ENCODE results near the gene DOK6. TPM values are rescaled to one million over a fixed set of nuclear protein-coding genes. Genes with fewer than 3 reads are reported as not detected.

Gene DOK6
- total and polyA plus RNA-seq, 9 of the 15 experiments (the other 6 are each of a cell fraction or from before 2014, with no cell fraction given) = not detected

DNA sequence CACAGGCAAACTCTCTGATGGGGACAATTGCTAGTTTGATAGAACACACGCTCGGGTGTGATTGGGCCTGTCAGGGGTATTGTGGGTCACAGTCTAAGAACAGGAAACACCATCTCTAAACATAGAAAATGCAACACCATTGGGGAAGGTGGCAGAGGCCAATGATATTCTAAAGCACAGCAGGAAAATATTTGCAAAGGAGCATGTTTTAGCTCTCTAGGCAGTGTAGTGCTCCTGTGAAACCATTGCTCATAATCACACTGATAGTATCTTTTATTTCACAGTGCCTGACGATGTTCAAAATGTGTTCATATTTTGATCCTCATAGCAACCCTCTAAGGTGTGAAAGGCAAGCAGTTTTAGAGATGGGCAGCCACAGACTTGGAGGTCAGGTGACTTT, 322.7 kb downstream of the DOK6 start:
- in situ Hi-C loops (cut with MboI) (no loop called here), intact Hi-C loops (cut with micrococcal nuclease) (no loop called here)
- H3K36me3 ChIP-seq (ENCODE audit: control insufficient read depth, insufficient read depth, low read length) = no peaks in the 10 kb centered on the region
- 0% methylated on average over 1 of the region's 3 CpGs for WGBS (ENCODE audit: insufficient coverage, low coverage, missing lambda C conversion rate)
- CTCF ChIA-PET (ENCODE audit: low intra/inter-chr PET ratio) = no interaction called here
- H3K79me2 ChIP-seq (ENCODE audit: control insufficient read depth, insufficient read depth, low read length) = no peaks in the 10 kb centered on the region
- H3K9me1 ChIP-seq (ENCODE audit: control insufficient read depth, insufficient read depth, low read length) = no peaks in the 10 kb centered on the region
- H3K4me1 ChIP-seq (replicated peaks in 1 of 2; ENCODE audit: control insufficient read depth in 2 of 2, insufficient read depth in 2 of 2, low read length in 2 of 2) = no peaks in the 10 kb centered on the region
- H3K9ac ChIP-seq (ENCODE audit: insufficient read depth in 1 of 2, low read depth in 2 of 2, low read length in 2 of 2) = no peak overlapping the region
- no peak overlapping the region for H3K4me3 ChIP-seq
- H3K27me3 ChIP-seq (ENCODE audit: control insufficient read depth in 2 of 2, insufficient read depth in 2 of 2, low read length in 2 of 2) = no peaks in the 10 kb centered on the region
- H3K4me2 ChIP-seq (ENCODE audit: insufficient read depth, low read length) = no peak overlapping the region
- no TSS peak for BruUV-seq (replicated peaks)
- TF ChIP-seq ZNF507 (tag; conservative IDR thresholded peaks at IDR 0.05) = no peak
- H3K27ac ChIP-seq (ENCODE audit: extremely low read depth, low read depth, low read length) = no peak overlapping the region
- H3K9me3 ChIP-seq (replicated peaks; ENCODE audit: control insufficient read depth, insufficient read depth, low read depth, low read length) = no peaks in the 10 kb centered on the region
- H4K20me1 ChIP-seq (replicated peaks; ENCODE audit: control insufficient read depth, insufficient read depth, low read length) = no peaks in the 10 kb centered on the region
- POLR2A ChIA-PET = no interaction called here
- no peak for FAIRE-seq
- ATAC-seq = no peak
- no peak for DNase-seq (ENCODE audit: extremely low read depth in 1 of 4, low spot score in 3 of 4)
- H2AFZ ChIP-seq (ENCODE audit: low read depth, low read length) = no peak overlapping the region

DNA sequence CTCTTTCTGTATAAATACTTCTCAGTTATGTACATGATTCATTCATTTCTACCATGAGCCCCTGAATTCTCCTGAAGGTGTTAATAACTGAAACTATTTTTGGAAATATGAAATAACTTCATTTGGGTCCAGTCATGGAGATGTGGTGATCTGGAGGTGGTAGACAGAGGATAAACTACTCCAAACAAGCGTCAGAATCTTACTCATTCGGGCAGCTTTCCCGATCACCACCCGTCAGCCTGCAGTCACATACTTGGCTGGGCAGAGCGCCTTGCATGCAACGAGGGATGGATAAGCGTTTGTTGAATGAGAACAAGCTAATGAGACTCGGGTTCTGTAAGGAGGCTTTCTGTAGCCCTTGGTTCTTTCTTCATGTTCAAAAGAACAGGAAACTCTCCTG, 324.3 kb downstream of the DOK6 start:
- no peaks in the 10 kb centered on the region for H3K36me3 ChIP-seq (ENCODE audit: control insufficient read depth, insufficient read depth, low read length)
- no peaks in the 10 kb centered on the region for H3K27me3 ChIP-seq (ENCODE audit: control insufficient read depth in 2 of 2, insufficient read depth in 2 of 2, low read length in 2 of 2)
- in situ Hi-C loops (cut with MboI) = no loop called here
- no peak overlapping the region for H3K4me3 ChIP-seq
- no peak for FAIRE-seq
- no peaks in the 10 kb centered on the region for H3K9me1 ChIP-seq (ENCODE audit: control insufficient read depth, insufficient read depth, low read length)
- no peak overlapping the region for H2AFZ ChIP-seq (ENCODE audit: low read depth, low read length)
- no peaks in the 10 kb centered on the region for H4K20me1 ChIP-seq (replicated peaks; ENCODE audit: control insufficient read depth, insufficient read depth, low read length)
- H3K9me3 ChIP-seq (replicated peaks; ENCODE audit: control insufficient read depth, insufficient read depth, low read depth, low read length) = no peaks in the 10 kb centered on the region
- DNase-seq (ENCODE audit: extremely low read depth in 1 of 4, low spot score in 3 of 4) = no peak
- H3K9ac ChIP-seq (ENCODE audit: insufficient read depth in 1 of 2, low read depth in 2 of 2, low read length in 2 of 2) = no peak overlapping the region
- no peak overlapping the region for H3K4me2 ChIP-seq (ENCODE audit: insufficient read depth, low read length)
- H3K27ac ChIP-seq (ENCODE audit: extremely low read depth, low read depth, low read length) = no peak overlapping the region
- H3K4me1 ChIP-seq (replicated peaks in 1 of 2; ENCODE audit: control insufficient read depth in 2 of 2, insufficient read depth in 2 of 2, low read length in 2 of 2) = no peaks in the 10 kb centered on the region
- intact Hi-C loops (cut with micrococcal nuclease) = no loop called here
- CTCF ChIA-PET (ENCODE audit: low intra/inter-chr PET ratio) = no interaction called here
- POLR2A ChIA-PET = no interaction called here
- TF ChIP-seq, protein P1, sequence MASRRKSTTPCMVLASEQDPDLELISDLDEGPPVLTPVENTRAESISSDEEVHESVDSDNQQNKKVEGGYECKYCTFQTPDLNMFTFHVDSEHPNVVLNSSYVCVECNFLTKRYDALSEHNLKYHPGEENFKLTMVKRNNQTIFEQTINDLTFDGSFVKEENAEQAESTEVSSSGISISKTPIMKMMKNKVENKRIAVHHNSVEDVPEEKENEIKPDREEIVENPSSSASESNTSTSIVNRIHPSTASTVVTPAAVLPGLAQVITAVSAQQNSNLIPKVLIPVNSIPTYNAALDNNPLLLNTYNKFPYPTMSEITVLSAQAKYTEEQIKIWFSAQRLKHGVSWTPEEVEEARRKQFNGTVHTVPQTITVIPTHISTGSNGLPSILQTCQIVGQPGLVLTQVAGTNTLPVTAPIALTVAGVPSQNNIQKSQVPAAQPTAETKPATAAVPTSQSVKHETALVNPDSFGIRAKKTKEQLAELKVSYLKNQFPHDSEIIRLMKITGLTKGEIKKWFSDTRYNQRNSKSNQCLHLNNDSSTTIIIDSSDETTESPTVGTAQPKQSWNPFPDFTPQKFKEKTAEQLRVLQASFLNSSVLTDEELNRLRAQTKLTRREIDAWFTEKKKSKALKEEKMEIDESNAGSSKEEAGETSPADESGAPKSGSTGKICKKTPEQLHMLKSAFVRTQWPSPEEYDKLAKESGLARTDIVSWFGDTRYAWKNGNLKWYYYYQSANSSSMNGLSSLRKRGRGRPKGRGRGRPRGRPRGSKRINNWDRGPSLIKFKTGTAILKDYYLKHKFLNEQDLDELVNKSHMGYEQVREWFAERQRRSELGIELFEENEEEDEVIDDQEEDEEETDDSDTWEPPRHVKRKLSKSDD (conservative IDR thresholded peaks at IDR 0.05; ENCODE audit: low read length) = no peak
- no peak for TF ChIP-seq BMI1 (IDR thresholded peaks at IDR 0.05; ENCODE audit: low read length)
- TF ChIP-seq ZNF830 (CRISPR knock-in tag; IDR thresholded peaks at IDR 0.05) = no peak
- no peak for TF ChIP-seq FOXJ2 (tag; IDR thresholded peaks at IDR 0.05)
- TF ChIP-seq TEAD1 (CRISPR knock-in tag; IDR thresholded peaks at IDR 0.05) = no peak
- TF ChIP-seq, protein P2, sequence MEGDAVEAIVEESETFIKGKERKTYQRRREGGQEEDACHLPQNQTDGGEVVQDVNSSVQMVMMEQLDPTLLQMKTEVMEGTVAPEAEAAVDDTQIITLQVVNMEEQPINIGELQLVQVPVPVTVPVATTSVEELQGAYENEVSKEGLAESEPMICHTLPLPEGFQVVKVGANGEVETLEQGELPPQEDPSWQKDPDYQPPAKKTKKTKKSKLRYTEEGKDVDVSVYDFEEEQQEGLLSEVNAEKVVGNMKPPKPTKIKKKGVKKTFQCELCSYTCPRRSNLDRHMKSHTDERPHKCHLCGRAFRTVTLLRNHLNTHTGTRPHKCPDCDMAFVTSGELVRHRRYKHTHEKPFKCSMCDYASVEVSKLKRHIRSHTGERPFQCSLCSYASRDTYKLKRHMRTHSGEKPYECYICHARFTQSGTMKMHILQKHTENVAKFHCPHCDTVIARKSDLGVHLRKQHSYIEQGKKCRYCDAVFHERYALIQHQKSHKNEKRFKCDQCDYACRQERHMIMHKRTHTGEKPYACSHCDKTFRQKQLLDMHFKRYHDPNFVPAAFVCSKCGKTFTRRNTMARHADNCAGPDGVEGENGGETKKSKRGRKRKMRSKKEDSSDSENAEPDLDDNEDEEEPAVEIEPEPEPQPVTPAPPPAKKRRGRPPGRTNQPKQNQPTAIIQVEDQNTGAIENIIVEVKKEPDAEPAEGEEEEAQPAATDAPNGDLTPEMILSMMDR (IDR thresholded peaks at IDR 0.05 in 2 of 3, conservative IDR thresholded peaks at IDR 0.05 in 1 of 3; ENCODE audit: insufficient read depth in 2 of 3, low read depth in 1 of 3, low read length in 3 of 3) = no peak
- no peak for TF ChIP-seq KAT7 (CRISPR knock-in tag; IDR thresholded peaks at IDR 0.05; ENCODE audit: borderline replicate concordance)
- TF ChIP-seq, protein P3, sequence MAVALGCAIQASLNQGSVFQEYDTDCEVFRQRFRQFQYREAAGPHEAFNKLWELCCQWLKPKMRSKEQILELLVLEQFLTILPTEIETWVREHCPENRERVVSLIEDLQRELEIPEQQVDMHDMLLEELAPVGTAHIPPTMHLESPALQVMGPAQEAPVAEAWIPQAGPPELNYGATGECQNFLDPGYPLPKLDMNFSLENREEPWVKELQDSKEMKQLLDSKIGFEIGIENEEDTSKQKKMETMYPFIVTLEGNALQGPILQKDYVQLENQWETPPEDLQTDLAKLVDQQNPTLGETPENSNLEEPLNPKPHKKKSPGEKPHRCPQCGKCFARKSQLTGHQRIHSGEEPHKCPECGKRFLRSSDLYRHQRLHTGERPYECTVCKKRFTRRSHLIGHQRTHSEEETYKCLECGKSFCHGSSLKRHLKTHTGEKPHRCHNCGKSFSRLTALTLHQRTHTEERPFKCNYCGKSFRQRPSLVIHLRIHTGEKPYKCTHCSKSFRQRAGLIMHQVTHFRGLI (CRISPR knock-in tag; IDR thresholded peaks at IDR 0.05) = no peak
- TF ChIP-seq ZNF41 (CRISPR knock-in tag; conservative IDR thresholded peaks at IDR 0.05) = no peak
- BruUV-seq (replicated peaks) = no TSS peak
- no peaks in the 10 kb centered on the region for H3K79me2 ChIP-seq (ENCODE audit: control insufficient read depth, insufficient read depth, low read length)
- 10% methylated on average over 8 of the region's 8 CpGs for WGBS (ENCODE audit: insufficient coverage, low coverage, missing lambda C conversion rate)
- ATAC-seq = no peak
